Measurements from ENCODE around the gene NEO1. TPM values are rescaled to one million over a fixed set of nuclear protein-coding genes. Genes with fewer than 3 reads are reported as not detected.

NEO1 gene
- total RNA-seq, 1 experiment from 2014 or later: 41.8 TPM

DNA sequence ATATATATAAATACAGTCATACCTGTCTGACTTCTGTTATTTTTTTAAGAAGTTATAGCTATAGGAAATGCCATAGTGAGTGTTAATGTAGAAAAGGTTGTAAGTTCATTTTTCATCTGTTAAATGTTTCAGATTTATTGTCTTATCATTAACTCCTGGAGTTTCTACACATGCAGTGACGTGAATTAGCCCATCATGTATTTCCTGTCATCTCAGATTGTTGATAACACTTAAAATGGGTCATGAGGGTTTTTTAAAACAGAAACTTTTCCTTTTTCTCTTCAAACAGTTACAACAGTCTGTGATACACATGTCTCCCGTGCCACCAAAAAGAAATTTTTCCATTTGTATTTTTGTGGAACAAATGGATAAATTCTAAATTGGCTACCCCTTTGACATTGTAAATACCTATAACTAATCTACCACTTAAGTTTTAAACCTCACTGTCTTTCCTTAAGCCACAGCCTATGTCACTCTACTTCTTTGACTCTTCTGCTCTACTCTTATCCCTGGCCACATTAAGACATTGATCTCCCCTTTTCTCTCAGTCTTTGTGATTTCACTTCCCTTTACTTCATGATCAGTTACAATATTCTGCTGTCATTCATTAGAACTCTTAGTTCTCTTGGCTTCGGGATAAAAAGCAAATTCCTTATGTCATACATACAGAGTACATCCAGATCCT, 89.1 kb downstream of the NEO1 start:
- Histone ChIP-seq H3K27ac (ENCODE audit: insufficient read length, low read depth, low read length) (no peak overlapping the region), H3K23me2 (ENCODE audit: insufficient read length, low read depth, low read length, poor library complexity, severe bottlenecking) (no peaks in the 10 kb centered on the region), H3K79me1 (ENCODE audit: insufficient read depth, low read depth, low read length, poor library complexity, severe bottlenecking) (no peaks in the 10 kb centered on the region), H2AFZ (ENCODE audit: low read length) (no peak overlapping the region), H3K56ac (ENCODE audit: insufficient read length, low read depth, low read length) (no peak overlapping the region), H2BK12ac (ENCODE audit: insufficient read length, low read depth, low read length) (no peak overlapping the region), H3T11ph (ENCODE audit: low read length) (no peak overlapping the region), H3K27me3 (ENCODE audit: insufficient read depth, low read length) (no peaks in the 10 kb centered on the region), H4K20me1 (ENCODE audit: control insufficient read depth, insufficient read depth, insufficient read length) (no peaks in the 10 kb centered on the region), H2BK15ac (ENCODE audit: low read depth, low read length) (no peak overlapping the region), H3K4me2 (ENCODE audit: insufficient read depth, insufficient read length, low read length) (no peak overlapping the region), H4K8ac (replicated peaks; ENCODE audit: insufficient read length, low read depth, low read length) (no peak overlapping the region), H3K9ac (ENCODE audit: extremely low read depth, insufficient read length, low read length) (no peak overlapping the region), H3K79me2 (ENCODE audit: insufficient read depth, low read length) (no peaks in the 10 kb centered on the region), H3K14ac (ENCODE audit: insufficient read depth, low read length) (no peak overlapping the region), H3K18ac (ENCODE audit: insufficient read length, low read depth, low read length) (no peak overlapping the region), H3K9me3 (ENCODE audit: control insufficient read depth, low read depth, low read length) (no peaks in the 10 kb centered on the region), H2BK120ac (ENCODE audit: low read depth, low read length, poor library complexity, severe bottlenecking) (no peak overlapping the region), H3K23ac (ENCODE audit: insufficient read length, low read depth, low read length) (no peak overlapping the region), H2BK20ac (ENCODE audit: low read depth, low read length, poor library complexity, severe bottlenecking) (no peak overlapping the region), H4K5ac (ENCODE audit: insufficient read length, low read depth, low read length) (no peak overlapping the region), H3K4me1 (ENCODE audit: insufficient read depth, low read length) (no peaks in the 10 kb centered on the region), H2AK5ac (ENCODE audit: insufficient read length, low read length) (no peak overlapping the region), H2BK5ac (ENCODE audit: insufficient read length, low read length) (no peak overlapping the region), H3K4ac (ENCODE audit: low read depth, low read length) (no peak overlapping the region), H4K91ac (ENCODE audit: insufficient read length, low read depth, low read length) (no peak overlapping the region)
- Mint-ChIP-seq H3K9me3 (no peaks in the 10 kb centered on the region), H3K4me1 (no peaks in the 10 kb centered on the region), H3K36me3 (ENCODE audit: insufficient read depth in 1 of 3, low read depth in 3 of 3) (peaks cover 2 to 19% (median 4%) of the 10 kb centered on the region in 3 experiments; a peak in 5 of 7 replicates), H3K4me3 (no peak overlapping the region), H3K27me3 (ENCODE audit: low read depth) (no peaks in the 10 kb centered on the region), H3K27ac (peak overlapping the region in 1 of 3 experiments; percentile 9; a peak in 2 of 7 replicates)
- no peak for DNase-seq
- no CpG with 5 or more reads among the region's 3 CpGs for WGBS (ENCODE audit: extremely low coverage, insufficient read length, low lambda C conversion rate)
- TF ChIP-seq, protein P1, sequence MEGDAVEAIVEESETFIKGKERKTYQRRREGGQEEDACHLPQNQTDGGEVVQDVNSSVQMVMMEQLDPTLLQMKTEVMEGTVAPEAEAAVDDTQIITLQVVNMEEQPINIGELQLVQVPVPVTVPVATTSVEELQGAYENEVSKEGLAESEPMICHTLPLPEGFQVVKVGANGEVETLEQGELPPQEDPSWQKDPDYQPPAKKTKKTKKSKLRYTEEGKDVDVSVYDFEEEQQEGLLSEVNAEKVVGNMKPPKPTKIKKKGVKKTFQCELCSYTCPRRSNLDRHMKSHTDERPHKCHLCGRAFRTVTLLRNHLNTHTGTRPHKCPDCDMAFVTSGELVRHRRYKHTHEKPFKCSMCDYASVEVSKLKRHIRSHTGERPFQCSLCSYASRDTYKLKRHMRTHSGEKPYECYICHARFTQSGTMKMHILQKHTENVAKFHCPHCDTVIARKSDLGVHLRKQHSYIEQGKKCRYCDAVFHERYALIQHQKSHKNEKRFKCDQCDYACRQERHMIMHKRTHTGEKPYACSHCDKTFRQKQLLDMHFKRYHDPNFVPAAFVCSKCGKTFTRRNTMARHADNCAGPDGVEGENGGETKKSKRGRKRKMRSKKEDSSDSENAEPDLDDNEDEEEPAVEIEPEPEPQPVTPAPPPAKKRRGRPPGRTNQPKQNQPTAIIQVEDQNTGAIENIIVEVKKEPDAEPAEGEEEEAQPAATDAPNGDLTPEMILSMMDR (conservative IDR thresholded peaks at IDR 0.05): no peak

All from H9 (cell line).